Neural cell (in vitro differentiated cells): ENCODE results near the gene TRAPPC2. TPM values are rescaled to one million over a fixed set of nuclear protein-coding genes. Genes with fewer than 3 reads are reported as not detected.

Source experiments
- H2AFZ ChIP-seq: fragments of 200-600, 300-800 bp; sonication (generic), shearing (Covaris generic); 2 replicates; pipeline ENCODE4 v1.6.0; 2014; ENCODE audit warnings: low read depth, mild to moderate bottlenecking, antibody characterized with exemption, low read length, moderate library complexity
- H3F3A ChIP-seq: fragments of 200-600 bp; shearing (Covaris generic); 2 replicates; pipeline ENCODE4 v1.6.1; 2016; ENCODE audit warnings: mild to moderate bottlenecking, moderate library complexity, mixed read lengths, antibody characterized with exemption, low read length; ENCODE audit not compliant: insufficient read depth, poor library complexity, severe bottlenecking
- H3K27ac ChIP-seq: fragments of 200-600, 300-800 bp; sonication (generic), shearing (Covaris generic); 2 replicates; pipeline ENCODE4 v1.5.1; 2014; ENCODE audit warnings: mild to moderate bottlenecking, low read length, moderate library complexity
- H3K27me3 ChIP-seq: fragments of 300-800, 200-600 bp; sonication (generic), shearing (Covaris generic); 2 replicates; pipeline ENCODE4 v1.6.0; 2014; ENCODE audit warnings: mild to moderate bottlenecking, low read depth, low read length, moderate library complexity; ENCODE audit not compliant: insufficient read depth
- H3K36me3 ChIP-seq: fragments of 300-800, 200-600 bp; sonication (generic), shearing (Covaris generic); 2 replicates; pipeline ENCODE4 v1.5.1; 2014; ENCODE audit warnings: mild to moderate bottlenecking, antibody characterized with exemption, low read length, moderate library complexity; ENCODE audit not compliant: insufficient read depth
- H3K4me2 ChIP-seq: fragments of 300-800, 200-600 bp; sonication (generic), shearing (Covaris generic); 2 replicates; pipeline ENCODE4 v1.6.0; 2014; ENCODE audit warnings: mild to moderate bottlenecking, low read length
- H3K4me3 ChIP-seq: fragments of 300-800, 200-600 bp; sonication (generic), shearing (Covaris generic); 2 replicates; pipeline ENCODE4 v1.5.1; 2014; ENCODE audit warnings: mild to moderate bottlenecking, low read length, moderate library complexity
- H3K79me2 ChIP-seq: fragments of 200-600 bp; shearing (Covaris generic); replicated peaks from 2 replicates; pipeline ENCODE4 v1.6.0; 2014; ENCODE audit warnings: mild to moderate bottlenecking, low read length, moderate library complexity; ENCODE audit not compliant: insufficient read depth
- H3K9ac ChIP-seq: fragments of 300-800, 200-600 bp; sonication (generic), shearing (Covaris generic); 2 replicates; pipeline ENCODE4 v1.6.1; 2016; ENCODE audit warnings: mild to moderate bottlenecking, low read length, mixed read lengths
- H3K9me2 ChIP-seq: fragments of 200-600 bp; shearing (Covaris generic); 2 replicates; pipeline ENCODE4 v1.6.1; 2016; ENCODE audit warnings: mild to moderate bottlenecking, low read length, mixed read lengths; ENCODE audit not compliant: insufficient read depth
- H3K9me3 ChIP-seq: fragments of 200-600, 300-800 bp; sonication (generic), shearing (Covaris generic); 2 replicates; pipeline ENCODE4 v1.6.1; 2016; ENCODE audit warnings: mild to moderate bottlenecking, mixed run types, low read length, moderate library complexity, mixed read lengths
- H4K20me1 ChIP-seq: fragments of 200-600 bp; shearing (Covaris generic); 2 replicates; pipeline ENCODE4 v1.6.1; 2016; ENCODE audit warnings: mild to moderate bottlenecking, mixed run types; ENCODE audit not compliant: insufficient read depth
- CTCF ChIP-seq: fragments of 450-650 bp; IDR thresholded peaks from 2 replicates; pipeline ENCODE4 v1.5.1; 2014; ENCODE audit warnings: antibody characterized with exemption, mild to moderate bottlenecking, moderate library complexity; ENCODE audit not compliant: poor library complexity, severe bottlenecking
- EP300 ChIP-seq: fragments of 450-650 bp; conservative IDR thresholded peaks from 2 replicates; pipeline ENCODE4 v1.6.1; 2014; ENCODE audit warnings: antibody characterized with exemption, mild to moderate bottlenecking, moderate library complexity; ENCODE audit not compliant: poor library complexity, severe bottlenecking
- EZH2 ChIP-seq: fragments of 200-600, 300-800 bp; shearing (Covaris generic), sonication (generic); IDR thresholded peaks from 2 replicates; pipeline ENCODE4 v1.6.1; 2014; ENCODE audit warnings: antibody characterized with exemption, low read length, borderline replicate concordance, mild to moderate bottlenecking; ENCODE audit not compliant: insufficient read depth, poor library complexity, severe bottlenecking
- MXI1 ChIP-seq: fragments of 450-650 bp; conservative IDR thresholded peaks from 2 replicates; pipeline ENCODE4 v1.6.1; 2014; ENCODE audit warnings: antibody characterized with exemption, mild to moderate bottlenecking; ENCODE audit not compliant: poor library complexity, severe bottlenecking
- POLR2AphosphoS5 ChIP-seq: IDR thresholded peaks from 2 replicates; pipeline ENCODE4 v1.6.1; 2012
- RAD21 ChIP-seq: fragments of 450-650 bp; conservative IDR thresholded peaks from 2 replicates; pipeline ENCODE4 v1.6.1; 2014; ENCODE audit warnings: antibody characterized with exemption, mild to moderate bottlenecking, moderate library complexity
- SMC3 ChIP-seq: fragments of 450-650 bp; conservative IDR thresholded peaks from 2 replicates; pipeline ENCODE4 v1.6.1; 2014; ENCODE audit warnings: antibody characterized with exemption, mild to moderate bottlenecking, moderate library complexity; ENCODE audit not compliant: poor library complexity
- TAF1 ChIP-seq: IDR thresholded peaks from 2 replicates; pipeline ENCODE4 v1.6.1; 2012; ENCODE audit warnings: low read depth
- polyA plus RNA-seq: library from polyadenylated mRNA; depleted of rRNA; stranded (reverse); fragments of >200 nt; gene quantifications from 2 replicates; pipeline ENCODE4 v1.2.3, GENCODE V29; 2014
- TF ChIP-seq, protein P1 (sequence below): IDR thresholded peaks from 2 replicates; pipeline ENCODE4 v1.6.1; 2012; ENCODE audit warnings: borderline replicate concordance

The TRAPPC2 gene
- polyA plus RNA-seq, 1 donor from 2014 or later = 94.2 TPM

DNA sequence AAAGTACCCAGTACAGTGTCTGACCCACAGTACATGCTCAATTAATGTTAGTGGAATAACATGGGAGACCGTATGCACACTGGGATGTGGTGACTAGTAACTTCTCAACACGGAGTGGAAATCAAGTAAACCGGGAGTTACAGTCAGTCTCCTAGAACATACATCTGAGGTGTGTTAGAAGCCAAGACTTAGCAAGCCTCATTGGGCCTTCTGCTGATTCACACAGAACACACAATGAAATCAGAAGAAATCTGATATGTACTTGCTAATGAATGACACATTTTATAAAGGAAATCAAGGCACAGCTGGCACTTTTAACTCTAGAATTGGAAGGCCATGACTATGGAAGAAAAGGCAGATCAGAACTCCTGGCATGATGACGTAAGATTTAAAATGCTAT, 13.0 kb downstream of the TRAPPC2 start:
- no peaks in the 10 kb centered on the region for H4K20me1 ChIP-seq
- H2AFZ ChIP-seq = no peak overlapping the region
- no peak overlapping the region for H3K4me2 ChIP-seq
- peaks cover 1% of the 10 kb centered on the region for H3K36me3 ChIP-seq
- no peaks in the 10 kb centered on the region for H3F3A ChIP-seq
- TF ChIP-seq POLR2AphosphoS5 (no peak), MXI1 (no peak), EZH2 (no peak), SMC3 (no peak), CTCF (no peak), RAD21 (no peak), TAF1 (no peak), EP300 (no peak)
- TF ChIP-seq, protein P1, sequence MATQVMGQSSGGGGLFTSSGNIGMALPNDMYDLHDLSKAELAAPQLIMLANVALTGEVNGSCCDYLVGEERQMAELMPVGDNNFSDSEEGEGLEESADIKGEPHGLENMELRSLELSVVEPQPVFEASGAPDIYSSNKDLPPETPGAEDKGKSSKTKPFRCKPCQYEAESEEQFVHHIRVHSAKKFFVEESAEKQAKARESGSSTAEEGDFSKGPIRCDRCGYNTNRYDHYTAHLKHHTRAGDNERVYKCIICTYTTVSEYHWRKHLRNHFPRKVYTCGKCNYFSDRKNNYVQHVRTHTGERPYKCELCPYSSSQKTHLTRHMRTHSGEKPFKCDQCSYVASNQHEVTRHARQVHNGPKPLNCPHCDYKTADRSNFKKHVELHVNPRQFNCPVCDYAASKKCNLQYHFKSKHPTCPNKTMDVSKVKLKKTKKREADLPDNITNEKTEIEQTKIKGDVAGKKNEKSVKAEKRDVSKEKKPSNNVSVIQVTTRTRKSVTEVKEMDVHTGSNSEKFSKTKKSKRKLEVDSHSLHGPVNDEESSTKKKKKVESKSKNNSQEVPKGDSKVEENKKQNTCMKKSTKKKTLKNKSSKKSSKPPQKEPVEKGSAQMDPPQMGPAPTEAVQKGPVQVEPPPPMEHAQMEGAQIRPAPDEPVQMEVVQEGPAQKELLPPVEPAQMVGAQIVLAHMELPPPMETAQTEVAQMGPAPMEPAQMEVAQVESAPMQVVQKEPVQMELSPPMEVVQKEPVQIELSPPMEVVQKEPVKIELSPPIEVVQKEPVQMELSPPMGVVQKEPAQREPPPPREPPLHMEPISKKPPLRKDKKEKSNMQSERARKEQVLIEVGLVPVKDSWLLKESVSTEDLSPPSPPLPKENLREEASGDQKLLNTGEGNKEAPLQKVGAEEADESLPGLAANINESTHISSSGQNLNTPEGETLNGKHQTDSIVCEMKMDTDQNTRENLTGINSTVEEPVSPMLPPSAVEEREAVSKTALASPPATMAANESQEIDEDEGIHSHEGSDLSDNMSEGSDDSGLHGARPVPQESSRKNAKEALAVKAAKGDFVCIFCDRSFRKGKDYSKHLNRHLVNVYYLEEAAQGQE = no peak
- H3K79me2 ChIP-seq = peaks cover 4% of the 10 kb centered on the region
- no peak overlapping the region for H3K27ac ChIP-seq
- no peak overlapping the region for H3K9ac ChIP-seq
- no peaks in the 10 kb centered on the region for H3K9me3 ChIP-seq
- no peak overlapping the region for H3K4me3 ChIP-seq
- no peaks in the 10 kb centered on the region for H3K27me3 ChIP-seq
- no peaks in the 10 kb centered on the region for H3K9me2 ChIP-seq

GRCh38 chrX:13719192-13719856, 15.1 kb downstream of the TRAPPC2 start:
- no peaks in the 10 kb centered on the region for H3K9me2 ChIP-seq
- no peak overlapping the region for H3K4me3 ChIP-seq
- H3K79me2 ChIP-seq = peaks cover 4% of the 10 kb centered on the region
- H3K9me3 ChIP-seq = no peaks in the 10 kb centered on the region
- H4K20me1 ChIP-seq = no peaks in the 10 kb centered on the region
- H3K36me3 ChIP-seq = peaks cover 7% of the 10 kb centered on the region
- H3F3A ChIP-seq = no peaks in the 10 kb centered on the region
- H2AFZ ChIP-seq = no peak overlapping the region
- H3K27ac ChIP-seq = no peak overlapping the region
- TF ChIP-seq, protein P1 = no peak
- no peak for TF ChIP-seq EP300
- TF ChIP-seq MXI1 = no peak
- H3K4me2 ChIP-seq = no peak overlapping the region
- no peaks in the 10 kb centered on the region for H3K27me3 ChIP-seq
- no peak overlapping the region for H3K9ac ChIP-seq
